HEK293T (cell line): ENCODE data around the gene KIRREL2.

Source experiments
- ARNT ChIP-seq: fragments of 450-650 bp; IDR thresholded peaks from 2 replicates; pipeline ENCODE4 v1.6.1; 2017; ENCODE audit warnings: mild to moderate bottlenecking
- BHLHE40 ChIP-seq: fragments of 450-650 bp; IDR thresholded peaks from 2 replicates; pipeline ENCODE4 v1.6.1; 2016; ENCODE audit warnings: mild to moderate bottlenecking, moderate library complexity, borderline replicate concordance
- ELF4 ChIP-seq: fragments of 450-650 bp; IDR thresholded peaks from 2 replicates; pipeline ENCODE4 v1.6.1; 2017; ENCODE audit warnings: antibody characterized with exemption
- FOXA1 ChIP-seq: fragments of 450-650 bp; IDR thresholded peaks from 2 replicates; pipeline ENCODE4 v1.6.1; 2016; ENCODE audit warnings: mild to moderate bottlenecking
- FOXM1 ChIP-seq: fragments of 450-650 bp; IDR thresholded peaks from 2 replicates; pipeline ENCODE4 v1.6.1; 2017; ENCODE audit warnings: mild to moderate bottlenecking, borderline replicate concordance
- NFRKB ChIP-seq: fragments of 450-650 bp; IDR thresholded peaks from 2 replicates; pipeline ENCODE4 v1.6.1; 2016; ENCODE audit warnings: mild to moderate bottlenecking, moderate library complexity
- SP1 ChIP-seq: fragments of 450-650 bp; IDR thresholded peaks from 2 replicates; pipeline ENCODE4 v1.6.1; 2017
- SUZ12 ChIP-seq: fragments of 450-650 bp; IDR thresholded peaks from 2 replicates; pipeline ENCODE4 v1.6.1; 2016; ENCODE audit warnings: mild to moderate bottlenecking
- TARDBP ChIP-seq: fragments of 450-650 bp; IDR thresholded peaks from 2 replicates; pipeline ENCODE4 v1.6.1; 2016
- ZNF384 ChIP-seq: fragments of 450-650 bp; IDR thresholded peaks from 2 replicates; pipeline ENCODE4 v1.6.1; 2016

- TF ChIP-seq TARDBP (no peak), ELF4 (no peak), FOXA1 (no peak), ZNF384 (no peak), BHLHE40 (no peak), FOXM1 (no peak), NFRKB (no peak), ARNT (no peak), SP1 (no peak), SUZ12 (no peak)
Observed at GRCh38 chr19:35901854-35902661, 45.3 kb downstream of the KIRREL2 start, which contains the start of gene HCST.
